ENCODE results near the gene KRTAP9-3. TPM values are rescaled to one million over a fixed set of nuclear protein-coding genes. Genes with fewer than 3 reads are reported as not detected.
"Not testable (repeated sequence)": the region's sequence is repeated elsewhere in the genome, so short reads cannot be mapped to it uniquely, and the experiment has no call there.

KRTAP9-3 gene
- total and polyA plus RNA-seq, 11 donors: not detected

- Histone ChIP-seq H3K9me3 (no peaks in the 10 kb centered on the region), H3K36me3 (no peaks in the 10 kb centered on the region), H3K4me3 (no peak overlapping the region), H3K27ac (no peak overlapping the region), H3K4me1 (no peaks in the 10 kb centered on the region), H3K27me3 (peaks cover 0 to 11% (median 0%) of the 10 kb centered on the region in 9 donors)
- intact Hi-C loops (cut with DNase I): loop anchor here in 1 of 10 donors (10.0 kb wide), 1 partner anchor 57 kb away; no protein-coding TSS in a partner anchor
- 84 to 91% (median 87%) methylated on average over 3 of the region's 3 CpGs; no CpG with 5 or more reads in 1 of the 4 donors for WGBS, 4 donors
- DNase-seq (no peak), ATAC-seq (no peak)
- TF ChIP-seq CTCF (IDR thresholded peaks at IDR 0.05) (no peak), POLR2A (IDR thresholded peaks at IDR 0.05) (no peak)
Observed at GRCh38 chr17:41267711-41268110, 35.5 kb downstream of the KRTAP9-3 start.

GRCh38 chr17:41271323-41271722 is 39.1 kb downstream of the KRTAP9-3 start:
- H3K27me3 ChIP-seq; H3K4me1 ChIP-seq; DNase-seq; H3K36me3 ChIP-seq; H3K4me3 ChIP-seq; intact Hi-C loops (cut with DNase I); H3K27ac ChIP-seq; H3K9me3 ChIP-seq; ATAC-seq: not testable (repeated sequence)
- WGBS, 4 donors: 47% methylated on average over 1 of the region's 1 CpG; no CpG with 5 or more reads in 3 of the 4 donors

GRCh38 chr17:41271858-41272257 is 39.6 kb downstream of the KRTAP9-3 start:
- no peak for DNase-seq
- intact Hi-C loops (cut with DNase I): no loop called here
- WGBS, 4 donors: 51 to 55% (median 54%) methylated on average over 1 of the region's 1 CpG; no CpG with 5 or more reads in 1 of the 4 donors
- TF ChIP-seq POLR2A (IDR thresholded peaks at IDR 0.05): no peak
- no peak for TF ChIP-seq CTCF (IDR thresholded peaks at IDR 0.05)
- ATAC-seq: no peak
- no peak overlapping the region for H3K27ac ChIP-seq
- no peaks in the 10 kb centered on the region for H3K36me3 ChIP-seq
- no peaks in the 10 kb centered on the region for H3K9me3 ChIP-seq
- H3K4me1 ChIP-seq: no peaks in the 10 kb centered on the region
- H3K27me3 ChIP-seq: peaks cover 0 to 10% (median 0%) of the 10 kb centered on the region in 9 donors
- H3K4me3 ChIP-seq: no peak overlapping the region

- not testable (repeated sequence) for H3K27ac ChIP-seq, H3K4me1 ChIP-seq, ATAC-seq, H3K36me3 ChIP-seq, H3K9me3 ChIP-seq, H3K4me3 ChIP-seq
- DNase-seq: peak in 1 of 5 donors; percentile 37
- H3K27me3 ChIP-seq: peaks cover 0 to 16% (median 0%) of the 10 kb centered on the region in 9 donors
- 71 to 100% (median 74%) methylated on average over 1 to 3 of the region's 3 CpGs; no CpG with 5 or more reads in 1 of the 4 donors for WGBS, 4 donors
- intact Hi-C loops (cut with DNase I): loop anchor here in 1 of 10 donors (2.0 kb wide), 1 partner anchor 13 kb away; no protein-coding TSS in a partner anchor
Observed at GRCh38 chr17:41275648-41276190, 43.5 kb downstream of the KRTAP9-3 start, which contains the start of gene KRTAP9-7. Gene KRTAP9-7 (plus strand): TSS chr17:41275698. CDS start chr17:41275698, 0 bp downstream.

GRCh38 chr17:41278176-41278955 is 46.1 kb downstream of the KRTAP9-3 start:
- intact Hi-C loops (cut with DNase I): no loop called here
- H3K27me3 ChIP-seq: peaks cover 0 to 22% (median 0%) of the 10 kb centered on the region in 9 donors
- ATAC-seq (no peak), DNase-seq (no peak)
- 78 to 85% (median 83%) methylated on average over 3 of the region's 3 CpGs for WGBS, 4 donors
- TF ChIP-seq CTCF (IDR thresholded peaks at IDR 0.05) (no peak), POLR2A (IDR thresholded peaks at IDR 0.05) (no peak)
- peaks cover 0 to 3% (median 0%) of the 10 kb centered on the region in 12 donors for H3K9me3 ChIP-seq
- H3K4me3 ChIP-seq: no peak overlapping the region
- H3K4me1 ChIP-seq: no peaks in the 10 kb centered on the region
- H3K27ac ChIP-seq: no peak overlapping the region
- no peaks in the 10 kb centered on the region for H3K36me3 ChIP-seq

Measured in heart left ventricle (tissue), 16 donors.